DMS79 (cell line): ENCODE results near the gene RAB23.
A peak's percentile ranks its signal among the peaks of the same experiment; 100 is the strongest.

Source experiments
- DNase-seq: peaks from one replicate; lab custom pipeline; 2025; lab: John Stamatoyannopoulos, UW

The RAB23 gene

DNA sequence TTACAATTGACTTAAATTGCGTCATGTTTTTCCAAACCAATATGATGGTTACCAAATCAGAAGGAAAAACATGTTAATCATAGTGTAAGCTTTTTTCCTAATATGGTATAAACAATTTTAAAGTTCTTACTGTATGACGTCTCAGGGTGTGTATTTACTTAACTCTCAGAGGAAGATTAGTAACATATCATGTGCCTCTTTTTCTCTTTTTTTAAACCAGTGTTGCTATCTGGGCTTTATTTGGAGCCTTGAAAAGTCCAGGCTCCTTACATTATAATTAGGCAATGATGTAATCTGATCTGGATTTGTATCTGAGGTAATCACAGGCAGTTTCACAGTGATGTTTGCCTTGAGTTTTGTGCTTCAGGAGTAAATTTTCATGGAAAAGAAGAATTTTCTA is 20.4 kb upstream of the RAB23 start:
- no peak for DNase-seq

DNA sequence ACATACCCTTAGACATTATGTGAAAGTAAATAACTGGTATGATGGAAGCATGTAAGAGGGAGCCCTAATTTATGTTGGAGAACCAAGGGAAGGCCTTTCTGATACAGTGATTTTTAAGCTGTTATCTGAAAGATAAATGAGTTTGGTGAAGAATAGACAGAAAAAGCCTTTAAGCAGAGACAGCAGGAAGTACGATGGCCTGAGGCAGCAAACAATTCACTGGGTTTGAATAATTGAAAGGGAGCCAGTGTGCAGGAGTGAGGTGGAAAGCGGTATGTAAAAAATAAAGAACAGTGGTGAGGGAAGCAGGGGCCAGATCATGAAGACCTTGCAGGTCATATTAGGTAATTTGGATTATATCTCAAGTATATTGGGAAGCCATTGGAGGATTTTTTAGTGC is 4.1 kb upstream of the RAB23 start:
- DNase-seq, result no peak

DNA sequence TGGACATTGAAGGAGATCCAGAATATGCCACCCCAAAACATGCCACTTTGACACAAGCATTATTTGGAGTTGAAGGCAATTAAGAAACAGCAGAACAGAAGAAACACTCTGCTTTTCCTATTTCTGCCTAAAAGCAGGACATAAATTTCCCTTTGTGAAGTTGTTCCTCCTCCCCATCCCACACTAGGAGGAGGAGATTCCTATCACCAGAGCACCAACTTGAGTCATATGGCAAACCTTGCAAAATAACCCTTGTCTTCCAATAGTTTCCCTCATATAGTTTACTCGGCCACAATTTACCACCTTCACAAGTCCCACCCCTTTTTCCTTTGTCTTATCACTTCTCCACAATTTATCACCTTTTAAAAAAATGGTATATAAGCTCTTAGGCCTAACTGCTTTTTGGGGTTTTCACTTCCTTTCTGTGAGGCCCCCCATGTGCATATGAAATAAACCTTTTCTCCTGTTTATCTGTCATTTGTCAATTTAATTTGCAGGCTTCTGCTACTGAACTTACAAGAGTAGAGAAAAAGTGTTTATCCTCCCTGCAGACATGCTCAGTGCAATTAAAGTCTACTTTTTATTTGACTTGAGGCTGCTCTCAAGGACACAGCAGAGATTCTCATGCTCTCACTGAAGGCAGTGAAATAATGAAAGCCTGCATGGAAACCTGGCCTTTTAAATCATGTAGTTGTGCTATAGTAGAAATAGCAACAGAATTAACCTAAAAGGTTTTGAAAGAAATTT is 2.8 kb upstream of the RAB23 start:
- DNase-seq, result no peak

DNA sequence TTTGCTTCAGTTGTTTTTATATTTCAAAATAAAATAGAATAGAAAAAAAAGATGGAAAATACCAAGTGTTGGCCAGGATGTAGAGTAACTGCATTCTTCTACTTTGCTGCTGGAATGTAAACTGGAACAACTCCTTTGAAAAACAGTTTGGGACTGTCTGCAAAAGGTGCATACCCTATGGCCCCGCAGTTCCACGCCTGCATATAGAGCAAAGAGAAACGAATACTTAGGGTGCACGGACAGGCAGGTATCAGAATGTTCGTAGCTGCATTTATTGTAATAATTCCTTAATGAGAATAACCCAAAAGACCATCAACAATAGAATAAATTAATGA is 603 bp upstream of the RAB23 start:
- no peak for DNase-seq

DNA sequence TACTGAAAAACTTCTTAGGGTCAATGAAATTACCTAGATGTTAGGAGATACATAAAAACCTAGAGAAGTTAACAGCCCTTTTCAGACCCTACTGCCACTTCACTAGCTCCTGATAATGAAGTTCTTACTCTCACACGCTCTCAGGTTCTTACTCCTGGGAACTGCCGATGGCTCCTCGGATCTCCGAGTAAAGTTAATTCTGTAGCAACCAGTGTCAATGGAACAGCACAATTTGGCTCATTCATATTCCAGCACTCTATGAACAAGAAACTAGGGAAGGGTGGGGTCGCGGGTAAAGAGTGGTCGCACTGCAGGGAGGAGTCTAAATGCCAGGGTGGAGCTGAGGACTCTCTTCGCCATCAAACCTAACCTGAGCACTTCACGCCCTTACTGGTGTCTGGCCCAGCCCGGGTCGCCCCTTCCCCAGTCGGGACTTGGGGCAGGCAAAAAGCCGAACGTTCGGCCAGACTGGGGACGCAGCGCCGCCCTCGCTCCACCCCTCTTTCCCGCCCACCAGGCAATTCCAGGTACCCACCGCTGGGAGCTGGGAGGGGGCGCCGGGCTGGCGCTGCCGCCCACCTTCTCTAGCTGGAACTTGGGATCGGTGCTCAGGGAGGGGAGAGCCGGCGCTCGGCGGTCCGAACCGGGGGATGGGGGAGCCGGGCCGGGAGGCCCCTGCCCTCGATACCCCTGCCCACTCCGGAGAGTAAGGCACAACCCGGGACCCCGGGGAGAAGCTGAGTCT is 744 bp downstream of the RAB23 start:
- DNase-seq, result peak; percentile 45

DNA sequence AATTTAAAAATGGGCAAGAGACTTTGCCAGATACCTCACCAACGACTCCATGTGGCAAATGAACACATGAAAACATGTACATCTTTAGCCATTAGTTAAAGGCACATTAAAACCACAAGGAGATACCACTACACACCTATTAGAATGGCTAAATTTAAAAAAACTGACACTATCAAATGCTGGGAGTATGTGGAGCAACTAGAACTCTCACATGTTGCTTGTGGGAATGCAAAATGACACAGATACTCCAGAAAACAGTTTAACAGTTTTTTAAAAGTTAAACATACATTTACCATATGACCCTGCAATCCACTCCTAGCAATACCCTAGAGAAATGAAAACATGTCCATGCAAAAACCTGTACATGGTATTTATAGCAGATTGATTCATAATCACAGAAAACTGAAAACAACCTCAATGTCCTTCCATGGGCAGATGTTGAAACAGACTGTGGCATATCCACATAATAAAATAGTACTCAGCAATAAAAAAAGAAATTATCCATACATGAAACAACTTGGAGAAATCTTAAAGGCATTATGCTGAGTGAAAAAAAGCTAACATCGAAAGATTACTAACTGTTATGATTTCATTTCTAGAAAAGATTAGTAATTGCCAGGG is 1.9 kb downstream of the RAB23 start:
- DNase-seq, result no peak

DNA sequence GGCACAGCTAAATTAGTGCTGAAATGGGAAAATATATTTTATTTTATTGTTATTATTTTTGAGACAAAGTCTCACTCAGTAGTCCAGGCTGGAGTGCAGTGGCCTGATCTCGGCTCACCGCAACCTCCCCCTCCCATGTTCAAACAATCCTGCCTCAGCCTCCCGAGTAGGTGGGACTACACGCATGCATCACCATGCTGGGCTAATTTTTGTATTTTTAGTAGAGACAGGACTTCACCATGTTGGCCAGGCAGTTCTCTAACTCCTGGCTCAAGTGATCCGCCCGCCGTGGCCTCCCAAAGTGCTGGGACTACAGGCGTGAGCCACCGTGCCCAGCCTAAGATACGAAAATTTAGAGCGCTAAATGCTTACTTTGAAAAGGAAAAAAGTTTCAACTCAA is 4.8 kb downstream of the RAB23 start:
- no peak for DNase-seq

DNA sequence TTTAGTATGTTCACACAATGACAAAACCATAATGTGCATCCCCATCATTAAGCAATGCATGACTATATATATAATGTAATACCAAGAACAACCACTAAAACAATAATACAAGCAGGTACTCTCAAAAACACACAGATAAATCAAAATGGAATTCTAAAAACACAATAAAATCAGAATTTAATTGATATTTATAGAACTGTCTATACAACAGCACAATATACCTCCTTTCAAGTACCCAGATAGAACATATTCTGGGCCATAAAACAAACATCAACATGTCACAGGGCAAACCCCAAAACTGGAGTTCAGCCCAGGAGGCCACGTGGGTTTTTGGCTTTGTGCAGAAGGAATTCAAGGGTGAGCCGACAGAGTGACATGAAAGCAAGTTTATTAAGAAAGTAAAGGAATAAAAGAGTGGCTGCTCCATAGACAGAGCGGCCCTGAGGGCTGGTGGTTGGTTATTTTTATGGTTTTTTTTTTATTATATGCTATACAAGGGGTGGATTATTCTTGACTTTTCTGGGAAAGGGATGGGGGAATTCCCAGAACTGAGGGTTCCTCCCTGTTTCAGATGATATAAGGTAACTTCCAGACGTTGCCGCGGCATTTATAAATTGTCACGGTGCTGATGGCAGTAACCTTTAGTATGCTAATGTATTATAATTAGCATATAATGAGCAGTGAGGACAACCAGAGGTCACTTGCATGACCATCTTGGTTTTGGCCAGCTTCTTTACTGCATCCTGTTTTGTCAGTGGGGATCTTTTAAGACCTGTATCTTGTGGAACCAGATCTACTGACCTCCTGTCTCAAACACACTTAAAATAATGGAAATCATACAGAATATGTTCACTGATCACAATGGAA is 5.6 kb downstream of the RAB23 start:
- DNase-seq, result no peak

DNA sequence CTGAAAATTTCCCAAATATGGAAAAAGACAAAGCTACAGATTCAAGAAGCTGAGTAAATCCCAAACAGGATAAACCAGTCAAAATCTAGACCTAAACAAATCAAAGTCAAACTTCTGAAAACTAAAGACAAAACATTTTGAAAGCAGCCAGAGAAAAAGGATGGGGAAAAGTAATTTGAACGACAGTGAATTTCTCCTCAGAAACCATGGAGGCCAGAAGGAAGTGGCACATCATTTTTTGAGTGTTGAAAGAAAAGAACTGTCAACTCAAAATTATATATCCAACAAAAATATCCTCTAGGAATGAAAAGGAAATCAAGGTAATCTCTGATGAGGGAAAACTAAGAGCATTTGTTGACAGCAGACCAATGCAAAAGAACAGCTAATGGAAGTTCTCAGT is 6.8 kb downstream of the RAB23 start:
- no peak for DNase-seq

DNA sequence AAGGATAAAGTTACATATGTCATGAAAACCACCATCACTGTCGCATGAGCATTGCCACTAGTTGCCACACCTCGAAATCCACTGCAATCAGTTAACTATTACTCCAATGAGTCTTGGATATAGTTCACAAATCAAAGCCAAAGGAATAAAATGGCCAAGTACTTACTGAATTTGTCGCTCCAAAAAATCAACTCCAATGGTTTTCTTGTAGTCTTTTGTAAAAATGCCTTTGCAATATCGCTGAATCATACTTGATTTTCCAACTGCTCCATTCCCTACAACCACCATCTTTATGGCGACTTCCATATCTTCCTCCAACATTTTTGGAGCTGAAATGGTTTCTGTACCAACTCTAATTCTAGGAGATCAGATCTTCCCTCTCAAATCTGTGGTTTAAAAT is 12.0 kb downstream of the RAB23 start:
- DNase-seq, result no peak

DNA sequence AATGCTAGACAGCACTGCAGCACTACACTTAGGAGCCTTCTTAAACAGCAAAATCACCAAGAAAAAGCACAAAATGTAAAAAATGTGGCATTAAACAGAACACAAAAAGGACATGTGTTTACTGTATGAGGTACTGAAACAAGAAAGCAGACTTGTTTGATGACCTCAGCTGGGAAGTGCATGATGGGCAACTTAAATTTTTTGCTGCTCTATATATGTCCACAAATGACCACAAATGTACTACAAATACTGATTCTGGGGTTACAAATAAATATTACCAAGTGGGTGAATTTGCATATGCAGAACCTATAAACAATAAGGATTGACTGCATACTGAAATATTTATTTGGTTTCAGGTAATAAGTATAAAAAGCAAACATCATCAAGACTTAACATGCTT is 13.1 kb downstream of the RAB23 start:
- DNase-seq, result no peak

DNA sequence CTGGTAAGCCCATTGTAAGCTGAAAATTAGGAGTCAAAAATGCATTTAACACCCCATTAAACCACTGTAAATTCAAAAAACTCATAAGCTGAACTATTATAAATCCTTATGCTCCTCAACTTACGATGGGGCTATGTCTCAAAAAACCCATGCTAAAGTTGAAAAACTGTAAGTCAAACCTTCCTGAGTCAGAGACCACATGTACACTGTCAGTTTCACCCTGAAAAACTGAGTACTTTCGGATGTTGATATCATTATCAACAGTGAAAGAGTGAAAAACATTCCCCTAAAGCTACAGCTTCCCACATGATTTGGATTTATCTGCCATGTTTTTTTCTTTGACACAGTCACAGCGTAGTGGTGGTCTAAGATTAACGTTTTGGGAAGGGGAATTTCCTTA is 14.2 kb downstream of the RAB23 start:
- DNase-seq, result no peak

DNA sequence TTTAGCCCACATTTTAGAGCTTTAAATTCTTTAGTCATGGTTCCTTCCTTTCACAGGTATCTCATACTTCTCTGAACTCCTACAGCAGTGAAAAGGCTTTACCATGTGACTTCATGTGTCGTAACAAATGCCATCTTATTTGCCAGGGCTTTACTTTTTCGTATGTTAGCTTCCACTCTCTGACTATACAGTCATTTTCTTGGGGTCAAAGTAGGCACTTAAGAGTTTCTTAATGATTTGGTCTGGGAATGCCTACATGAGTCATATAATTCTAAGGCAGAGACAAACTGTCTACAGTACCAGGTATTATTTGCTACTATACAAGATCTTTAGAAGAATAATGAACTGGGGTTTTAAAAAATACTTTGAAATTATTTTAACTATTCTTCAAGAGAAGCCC is 15.0 kb downstream of the RAB23 start:
- DNase-seq, result no peak

DNA sequence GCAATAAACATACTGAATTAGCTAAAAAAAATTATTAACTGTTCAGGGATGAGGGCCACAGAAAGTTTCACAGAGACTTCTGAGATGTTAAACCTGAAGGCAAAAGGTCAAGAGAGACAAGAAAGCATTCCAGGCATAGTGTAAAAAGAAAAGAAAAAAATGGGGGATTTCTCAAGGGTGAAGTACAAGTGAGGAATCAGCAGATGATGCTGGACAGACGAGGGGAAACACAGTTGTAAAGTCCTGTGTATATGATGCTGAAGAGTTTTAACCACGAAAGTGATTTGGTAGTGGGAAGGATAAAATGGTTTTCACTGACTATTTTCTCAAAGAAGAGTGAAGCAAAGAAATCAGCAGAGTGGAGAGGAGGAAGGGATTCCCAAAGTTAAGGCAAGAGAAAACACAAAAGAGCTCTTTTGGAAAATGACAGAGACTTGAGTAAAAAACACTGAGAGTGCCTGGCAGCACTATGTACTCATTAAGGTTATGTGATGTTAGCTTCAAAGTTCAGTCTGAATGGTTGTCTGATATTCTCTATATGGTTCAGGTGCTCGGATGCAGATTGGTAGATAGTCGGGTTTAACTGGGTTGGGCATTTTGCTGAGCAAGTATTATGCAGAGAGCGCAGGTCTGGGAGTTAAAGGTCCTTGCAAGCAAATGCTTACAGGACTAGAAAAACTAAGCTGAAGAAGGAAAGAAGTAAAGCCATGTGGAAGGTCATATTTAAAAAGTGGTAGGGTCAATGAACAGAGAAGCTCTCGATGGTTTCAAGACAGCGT is 16.4 kb downstream of the RAB23 start:
- no peak for DNase-seq

DNA sequence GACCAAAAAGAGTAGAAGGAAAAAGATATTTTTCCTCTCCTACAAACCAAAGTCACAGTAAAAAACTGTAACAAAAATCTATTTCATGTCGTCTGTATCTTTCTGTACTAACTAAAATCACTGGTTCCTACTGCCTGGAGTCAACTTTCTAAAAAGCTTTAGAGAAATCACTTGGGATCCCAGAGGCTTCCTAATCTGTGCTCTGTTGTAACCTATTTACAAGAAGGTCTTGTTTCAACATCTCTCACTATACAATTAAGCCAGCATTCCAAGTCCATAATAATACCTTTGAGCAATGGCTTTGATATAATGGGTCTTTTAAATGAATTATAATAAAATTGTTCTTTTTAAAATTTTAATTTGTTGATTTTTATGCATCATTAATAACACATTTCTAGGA is 20.4 kb downstream of the RAB23 start:
- DNase-seq, result no peak

DNA sequence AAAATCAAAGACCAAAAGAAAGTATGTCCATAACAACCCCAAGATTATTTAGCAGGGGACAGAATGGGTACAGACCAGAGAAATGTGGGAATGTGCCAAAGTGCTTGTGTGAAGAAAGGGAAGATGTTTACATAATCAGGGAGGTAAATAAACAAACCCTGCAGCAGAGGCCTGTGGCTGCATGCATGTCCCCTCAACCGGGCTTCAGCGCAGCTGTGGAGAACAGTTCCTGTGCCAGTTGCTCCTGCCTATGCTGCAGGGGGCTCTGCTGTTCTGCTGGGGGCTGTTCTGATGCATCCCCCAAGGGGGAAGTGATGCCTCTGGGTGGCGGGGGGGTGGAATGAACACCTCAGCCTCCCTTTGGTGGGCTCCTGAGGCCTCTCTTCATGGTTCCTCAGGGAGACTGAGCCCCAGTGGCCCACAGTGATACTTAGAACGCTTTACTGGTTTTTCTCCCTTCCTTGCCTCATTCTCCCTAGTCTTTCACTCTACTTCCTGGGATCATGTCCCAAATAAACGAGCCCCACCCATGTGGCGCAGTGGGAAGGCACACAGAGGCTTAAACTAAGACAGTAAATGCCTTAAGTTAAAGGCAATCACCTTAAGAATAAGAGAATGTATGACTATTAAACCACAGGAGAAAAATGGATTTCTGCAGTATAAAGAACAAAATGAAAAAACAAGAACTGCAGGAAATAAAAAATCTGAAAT is 23.0 kb downstream of the RAB23 start:
- DNase-seq, result peak; percentile 7

DNA sequence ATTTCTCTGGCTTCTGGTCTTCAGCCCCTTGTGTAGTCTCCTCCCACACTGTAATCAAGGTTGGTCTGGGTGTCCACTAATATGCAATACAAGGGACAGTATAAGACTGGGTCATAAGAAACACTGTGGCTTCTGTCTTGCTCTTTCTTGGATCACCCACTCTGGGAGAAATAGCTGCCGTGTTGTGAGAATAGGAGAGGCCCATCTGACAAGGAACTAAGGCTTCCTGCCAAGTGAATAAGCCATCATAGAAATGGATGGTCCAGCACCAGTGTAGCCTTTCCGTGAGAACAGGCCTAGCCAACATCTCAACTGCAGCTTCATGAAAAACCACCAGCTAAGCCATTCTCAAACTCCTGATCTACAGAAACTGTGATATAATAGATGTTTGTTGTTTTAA is 26.6 kb downstream of the RAB23 start:
- DNase-seq, result no peak

DNA sequence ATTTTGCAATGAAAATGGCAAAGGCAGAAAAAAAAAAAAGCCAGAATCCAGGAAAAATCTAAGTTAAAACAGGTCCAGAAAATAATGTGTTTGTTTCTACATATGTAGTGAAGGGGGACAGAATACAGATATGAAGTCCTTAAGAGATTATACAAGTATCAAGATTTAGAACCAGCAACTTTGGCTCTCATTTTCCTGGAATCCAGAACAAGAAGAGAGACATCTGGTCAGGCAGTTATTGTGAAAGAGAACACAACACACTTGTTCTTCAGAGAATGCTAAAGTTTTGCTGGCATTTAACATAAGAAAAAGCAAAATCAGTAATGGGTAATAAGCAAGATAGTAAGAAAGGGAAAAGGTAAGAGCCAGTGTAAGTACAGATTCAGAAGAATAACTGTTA is 28.9 kb downstream of the RAB23 start:
- no peak for DNase-seq

DNA sequence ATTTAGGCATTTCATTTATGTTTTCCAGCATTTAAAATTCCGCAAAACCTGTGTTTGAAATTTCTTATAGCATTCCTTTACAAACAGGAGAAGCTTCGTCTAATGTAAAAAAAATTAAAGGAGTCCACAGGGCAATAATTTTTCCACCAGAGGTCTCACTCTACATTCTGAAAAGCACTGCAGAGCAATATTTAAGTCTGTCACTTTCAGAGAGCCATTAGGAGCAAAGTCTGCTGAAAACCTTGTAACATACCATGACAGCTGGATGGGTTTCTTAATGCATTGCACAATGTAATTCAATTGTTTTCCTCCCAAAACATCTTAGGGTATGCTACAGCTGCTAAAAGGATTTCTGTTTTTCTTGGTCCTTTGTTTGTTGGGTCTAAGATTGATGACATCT is 32.0 kb downstream of the RAB23 start:
- no peak for DNase-seq

DNA sequence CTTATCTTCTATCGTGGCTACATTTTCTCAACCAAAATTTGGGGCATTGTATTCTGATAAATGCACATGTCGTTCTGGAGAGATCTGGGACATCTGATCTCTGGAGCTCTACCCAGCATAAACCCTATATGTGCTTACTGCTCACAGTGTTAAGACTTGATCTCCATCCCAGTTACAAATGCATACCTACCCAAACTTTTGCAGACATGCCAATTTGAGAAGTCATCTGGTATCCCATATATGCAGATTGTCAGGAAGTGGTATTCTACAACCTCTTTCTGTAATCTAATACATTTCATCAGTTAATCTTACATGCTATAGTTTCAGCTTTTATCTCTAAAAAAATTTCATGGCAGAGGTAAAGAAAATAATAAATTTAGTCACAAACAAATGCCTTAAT is 38.8 kb downstream of the RAB23 start:
- DNase-seq, result no peak

DNA sequence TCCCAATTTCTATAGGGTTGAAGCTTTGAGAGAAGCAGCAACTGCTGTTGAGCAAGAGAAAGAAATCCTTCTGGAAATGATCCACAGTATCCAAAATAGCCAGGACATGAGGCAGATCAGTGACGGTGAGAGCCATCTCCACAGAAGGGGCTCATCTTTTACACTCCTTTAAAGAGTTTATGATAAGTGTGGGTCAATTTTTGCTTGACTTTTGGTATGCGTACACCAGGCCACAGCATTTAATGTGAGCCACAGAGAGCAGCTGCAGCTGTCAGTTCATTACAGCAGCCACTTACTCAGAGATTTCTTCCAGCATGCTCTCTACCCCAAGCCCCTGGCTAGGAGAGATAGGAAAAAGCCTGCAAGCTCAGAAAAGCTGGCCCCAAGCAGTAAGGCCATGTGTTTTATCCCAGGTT is 40.1 kb downstream of the RAB23 start:
- no peak for DNase-seq
